ENCODE data around the gene RAB39A. TPM values are rescaled to one million over a fixed set of nuclear protein-coding genes. Genes with fewer than 3 reads are reported as not detected.
A peak's percentile ranks its signal among the peaks of the same experiment; 100 is the strongest.
"Not testable (repeated sequence)": the region's sequence is repeated elsewhere in the genome, so short reads cannot be mapped to it uniquely, and the experiment has no call there.

The RAB39A gene
- polyA plus RNA-seq, 2 of the 4 experiments (the other 2 are of a cell fraction), result 0.93 to 1.1 TPM

GRCh38 chr11:107931206-107931605 is 3.0 kb downstream of the RAB39A start:
- peaks cover 4% of the 10 kb centered on the region; the same call in 1 of the 3 replicates for H3K4me1 ChIP-seq
- no peak for ATAC-seq
- no peaks in the 10 kb centered on the region for H3K9me3 ChIP-seq
- WGBS (ENCODE audit: missing lambda C conversion rate), result 44% methylated on average over 7 of the region's 7 CpGs
- ChIA-PET CTCF (no interaction called here), POLR2A (no interaction called here)
- FAIRE-seq, result no peak
- no peak overlapping the region for H3K4me2 ChIP-seq
- H3K27ac ChIP-seq, result no peak overlapping the region
- TF ChIP-seq HMGXB4 (CRISPR knock-in tag; IDR thresholded peaks at IDR 0.05; ENCODE audit: borderline replicate concordance) (no peak), JUNB (IDR thresholded peaks at IDR 0.05) (no peak), BHLHE40 (IDR thresholded peaks at IDR 0.05; ENCODE audit: low read depth, low read length) (no peak), MAX (IDR thresholded peaks at IDR 0.05) (no peak), FOSL2 (IDR thresholded peaks at IDR 0.05) (no peak), FOSL2 (CRISPR knock-in tag; IDR thresholded peaks at IDR 0.05) (0 out of 2 replicates have a peak, but pooled peaks have one; percentile 8)
- DNase-seq (ENCODE audit: low read depth in 1 of 2, low spot score in 1 of 2), result no peak
- no peak overlapping the region for H3K4me3 ChIP-seq

GRCh38 chr11:107947904-107948303 is 19.7 kb downstream of the RAB39A start:
- POLR2A ChIA-PET, result no interaction called here
- Histone ChIP-seq H3K27ac (no peak overlapping the region), H3K9me3 (no peaks in the 10 kb centered on the region), H3K4me1 (no peaks in the 10 kb centered on the region), H3K4me2 (no peak overlapping the region), H3K4me3 (no peak overlapping the region)
- 45% methylated on average over 4 of the region's 4 CpGs for WGBS (ENCODE audit: missing lambda C conversion rate)
- ATAC-seq, result no peak
- FAIRE-seq, result no peak
- TF ChIP-seq CHD2 (IDR thresholded peaks at IDR 0.05; ENCODE audit: low read length, partially characterized antibody), result no peak
- TF ChIP-seq ZFP36 (IDR thresholded peaks at IDR 0.05; ENCODE audit: borderline replicate concordance, partially characterized antibody), result no peak
- TF ChIP-seq NFE2L2 (conservative IDR thresholded peaks at IDR 0.05; ENCODE audit: low read length), result no peak
- no peak for TF ChIP-seq ZSCAN20 (CRISPR knock-in tag; IDR thresholded peaks at IDR 0.05)
- TF ChIP-seq SREBF2 (IDR thresholded peaks at IDR 0.05), result no peak
- TF ChIP-seq USF2 (IDR thresholded peaks at IDR 0.05), result no peak
- no peak for TF ChIP-seq MYC (IDR thresholded peaks at IDR 0.05; ENCODE audit: borderline replicate concordance, low read length)
- no peak for TF ChIP-seq RNF2 (IDR thresholded peaks at IDR 0.05; ENCODE audit: borderline replicate concordance, low read depth)
- TF ChIP-seq ATOH8 (CRISPR knock-in tag; IDR thresholded peaks at IDR 0.05; ENCODE audit: low read depth), result no peak
- no peak for TF ChIP-seq HES2 (IDR thresholded peaks at IDR 0.05)
- no peak for TF ChIP-seq PBX3 (IDR thresholded peaks at IDR 0.05)
- TF ChIP-seq KDM5A (IDR thresholded peaks at IDR 0.05), result no peak
- TF ChIP-seq HMGXB4 (CRISPR knock-in tag; IDR thresholded peaks at IDR 0.05; ENCODE audit: borderline replicate concordance), result no peak
- no peak for TF ChIP-seq TFCP2L1 (CRISPR knock-in tag; IDR thresholded peaks at IDR 0.05)
- TF ChIP-seq EP300 (IDR thresholded peaks at IDR 0.05), result no peak
- no peak for TF ChIP-seq POLR2A (IDR thresholded peaks at IDR 0.05; ENCODE audit: low read length)
- no peak for TF ChIP-seq HOXA7 (CRISPR knock-in tag; IDR thresholded peaks at IDR 0.05)
- TF ChIP-seq HOXB13 (CRISPR knock-in tag; IDR thresholded peaks at IDR 0.05; ENCODE audit: low read depth), result no peak
- TF ChIP-seq NR3C1 (IDR thresholded peaks at IDR 0.05), result no peak
- CTCF ChIA-PET, result no interaction called here
- DNase-seq (ENCODE audit: low read depth in 1 of 2, low spot score in 1 of 2), result no peak

- FAIRE-seq; H3K4me1 ChIP-seq; POLR2A ChIA-PET; H3K4me2 ChIP-seq; H3K9me3 ChIP-seq; CTCF ChIA-PET; ATAC-seq; DNase-seq (ENCODE audit: low read depth in 1 of 2, low spot score in 1 of 2); H3K27ac ChIP-seq; H3K4me3 ChIP-seq: not testable (repeated sequence)
- 77% methylated on average over 12 of the region's 12 CpGs for WGBS (ENCODE audit: missing lambda C conversion rate)
These were observed 20.1 kb downstream of the RAB39A start for GRCh38 chr11:107948328-107948727.

Measured in A549 (cell line).